LNCAP (cell line): ENCODE data around the gene NACC2.

Experiments used
- TF ChIP-seq, protein P1 (sequence below): fragments of 450-650 bp; IDR thresholded peaks from 2 replicates; pipeline ENCODE4 v1.5.1; 2017; ENCODE audit warnings: mild to moderate bottlenecking

The NACC2 gene

DNA sequence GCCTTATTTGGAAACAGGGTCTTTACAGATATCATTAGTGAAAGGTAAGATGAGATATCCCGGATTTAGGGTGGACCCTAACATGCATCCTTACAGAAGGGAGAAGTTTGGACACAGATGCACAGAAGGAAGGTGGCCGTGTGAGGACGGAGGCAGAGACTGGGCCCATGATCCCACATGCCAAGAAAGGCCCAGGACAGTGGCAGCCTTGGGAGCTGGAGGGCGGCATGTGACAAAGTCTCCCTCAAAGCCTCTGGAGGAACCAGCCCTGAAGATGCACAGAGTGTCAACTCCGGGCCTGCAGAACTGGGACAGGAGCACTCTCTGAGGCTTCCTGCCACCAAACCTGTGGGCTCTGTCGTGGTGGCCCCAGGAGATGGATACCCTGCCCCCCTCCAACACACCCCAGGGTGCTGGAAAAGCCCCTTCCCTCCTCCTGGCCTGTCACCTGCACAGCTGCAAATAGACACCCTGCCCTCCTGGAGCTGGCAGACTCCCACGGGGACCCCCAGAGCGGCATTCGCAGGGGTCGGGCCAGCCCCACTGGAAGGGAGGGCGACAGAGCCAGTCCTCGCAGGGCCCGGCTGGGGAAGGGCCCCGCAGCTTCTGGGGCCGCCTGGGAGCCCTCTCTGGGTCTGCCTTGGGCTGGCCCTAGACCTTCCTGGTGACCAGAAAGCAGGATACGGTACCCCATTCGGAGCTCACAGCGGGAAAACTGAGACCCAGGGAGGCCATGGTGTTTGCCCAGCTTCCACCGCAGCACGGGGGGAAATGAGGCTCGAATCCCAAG is 7.9 kb downstream of the NACC2 start:
- TF ChIP-seq, protein P1, sequence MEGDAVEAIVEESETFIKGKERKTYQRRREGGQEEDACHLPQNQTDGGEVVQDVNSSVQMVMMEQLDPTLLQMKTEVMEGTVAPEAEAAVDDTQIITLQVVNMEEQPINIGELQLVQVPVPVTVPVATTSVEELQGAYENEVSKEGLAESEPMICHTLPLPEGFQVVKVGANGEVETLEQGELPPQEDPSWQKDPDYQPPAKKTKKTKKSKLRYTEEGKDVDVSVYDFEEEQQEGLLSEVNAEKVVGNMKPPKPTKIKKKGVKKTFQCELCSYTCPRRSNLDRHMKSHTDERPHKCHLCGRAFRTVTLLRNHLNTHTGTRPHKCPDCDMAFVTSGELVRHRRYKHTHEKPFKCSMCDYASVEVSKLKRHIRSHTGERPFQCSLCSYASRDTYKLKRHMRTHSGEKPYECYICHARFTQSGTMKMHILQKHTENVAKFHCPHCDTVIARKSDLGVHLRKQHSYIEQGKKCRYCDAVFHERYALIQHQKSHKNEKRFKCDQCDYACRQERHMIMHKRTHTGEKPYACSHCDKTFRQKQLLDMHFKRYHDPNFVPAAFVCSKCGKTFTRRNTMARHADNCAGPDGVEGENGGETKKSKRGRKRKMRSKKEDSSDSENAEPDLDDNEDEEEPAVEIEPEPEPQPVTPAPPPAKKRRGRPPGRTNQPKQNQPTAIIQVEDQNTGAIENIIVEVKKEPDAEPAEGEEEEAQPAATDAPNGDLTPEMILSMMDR: no peak

DNA sequence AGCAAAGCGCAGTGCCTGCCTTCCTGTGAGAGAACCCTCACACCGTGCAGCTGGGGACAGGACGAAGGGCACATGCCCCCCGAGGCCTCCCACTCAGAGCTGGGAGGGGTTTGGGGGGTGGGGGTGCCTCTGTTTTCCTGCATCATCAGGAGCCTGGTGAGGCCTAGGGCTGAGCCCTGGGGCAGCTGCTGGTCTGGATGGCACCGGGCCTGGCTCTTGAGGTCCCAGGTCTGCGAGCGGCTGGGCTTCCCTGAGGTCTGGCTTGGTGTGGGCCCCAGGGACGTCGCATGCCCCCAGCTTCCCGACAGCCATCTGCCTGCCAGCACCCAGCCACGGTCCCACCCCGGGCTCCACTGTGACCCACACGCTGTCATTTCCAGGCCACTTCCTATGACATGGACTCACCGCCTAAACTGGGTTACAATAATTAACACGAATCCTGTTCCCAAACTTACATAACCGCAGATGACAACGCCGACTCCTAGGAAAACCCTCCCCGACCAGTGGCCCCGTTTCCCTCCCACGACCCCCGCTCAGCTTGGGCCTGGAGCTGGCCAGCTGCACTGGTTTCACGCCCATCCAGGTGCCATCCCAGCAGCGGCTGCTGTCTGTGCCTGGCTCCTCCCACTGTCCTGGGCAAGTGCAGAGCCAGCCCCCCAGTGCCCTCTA is 8.7 kb downstream of the NACC2 start:
- TF ChIP-seq, protein P1: no peak

DNA sequence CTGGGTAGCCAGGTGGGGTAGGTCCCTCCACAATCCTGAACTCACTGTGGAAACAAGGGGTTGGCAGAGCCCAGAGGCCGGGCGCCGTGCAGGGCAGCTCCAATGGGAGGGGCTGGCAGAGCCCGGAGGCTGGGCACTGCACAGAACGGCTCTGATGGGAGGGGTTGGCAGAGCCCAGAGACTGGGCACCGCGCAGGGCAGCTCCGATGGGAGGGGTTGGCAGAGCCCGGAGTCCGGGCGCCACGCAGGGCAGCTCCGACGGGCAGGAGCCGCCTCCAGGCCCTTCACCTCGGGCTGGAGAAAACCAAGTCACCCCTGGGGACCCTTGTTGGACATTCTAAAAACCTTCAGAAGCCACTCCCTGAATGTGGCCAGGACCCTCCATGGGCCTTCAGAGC is 9.3 kb downstream of the NACC2 start:
- TF ChIP-seq, protein P1: no peak

DNA sequence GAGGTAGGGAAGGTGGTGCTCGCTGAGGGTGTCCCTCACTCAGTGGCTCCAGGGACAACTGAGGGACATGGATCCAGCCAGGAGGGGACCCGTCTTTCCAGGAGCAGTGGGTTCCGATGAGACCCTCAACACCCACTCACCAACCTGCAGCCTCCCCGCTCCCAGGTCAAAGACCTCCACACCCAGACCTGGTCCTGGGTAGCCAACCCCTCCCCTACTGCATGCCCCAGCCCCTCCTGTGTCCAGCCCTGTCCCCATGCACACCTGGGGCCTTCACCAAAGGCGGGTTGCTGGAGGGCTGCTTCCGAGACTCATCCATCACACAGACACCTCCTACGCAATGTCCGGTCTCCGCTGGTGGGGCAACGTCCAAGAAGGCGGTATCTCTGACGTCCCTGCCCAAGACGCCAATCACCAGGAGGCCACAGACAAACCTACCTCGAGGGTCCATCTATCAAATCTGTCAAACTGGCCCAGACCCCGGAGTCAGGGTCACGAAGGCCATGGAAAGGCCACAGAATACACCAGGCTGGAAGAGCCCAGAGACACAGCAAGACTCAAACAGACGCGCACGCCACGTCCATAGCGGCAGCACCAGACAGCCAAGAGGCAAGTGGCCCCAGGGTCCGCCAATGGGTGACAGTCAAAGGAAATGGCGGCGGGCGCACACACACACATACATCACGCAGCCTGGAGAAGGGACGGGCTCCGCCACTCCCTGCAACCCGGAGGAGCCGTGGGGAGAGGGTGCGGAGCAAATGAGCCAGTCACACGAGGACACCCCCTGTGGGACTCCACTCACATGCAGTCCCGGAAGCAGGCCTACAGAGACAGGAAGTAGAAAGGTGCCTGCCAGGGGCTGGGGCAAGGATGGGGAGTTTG is 10.8 kb downstream of the NACC2 start:
- TF ChIP-seq, protein P1: no peak

DNA sequence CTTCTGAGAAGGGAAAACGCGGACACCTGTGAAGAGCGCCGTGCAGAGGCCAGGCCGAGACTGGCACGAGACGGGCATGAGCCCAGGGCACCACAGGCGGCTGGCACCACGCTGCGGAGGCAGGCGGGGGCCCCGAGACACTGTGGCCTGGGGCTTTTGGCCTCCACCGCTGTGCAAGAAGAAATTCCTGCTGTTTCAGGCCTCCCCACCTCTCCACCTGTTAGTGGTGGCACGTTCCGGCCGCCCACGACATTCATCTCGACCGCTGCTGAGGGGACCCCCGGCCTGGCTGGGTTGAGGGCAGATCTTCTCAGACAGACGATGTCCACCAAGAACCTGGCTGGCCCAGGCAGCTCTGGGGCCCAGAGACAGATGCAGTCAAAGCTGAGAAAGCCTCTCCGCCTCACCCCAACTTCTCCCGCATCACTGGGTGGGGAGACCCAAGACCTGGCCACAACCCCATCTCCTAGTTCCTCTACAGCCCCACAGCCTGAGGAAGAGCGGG is 11.5 kb downstream of the NACC2 start:
- TF ChIP-seq, protein P1: no peak

DNA sequence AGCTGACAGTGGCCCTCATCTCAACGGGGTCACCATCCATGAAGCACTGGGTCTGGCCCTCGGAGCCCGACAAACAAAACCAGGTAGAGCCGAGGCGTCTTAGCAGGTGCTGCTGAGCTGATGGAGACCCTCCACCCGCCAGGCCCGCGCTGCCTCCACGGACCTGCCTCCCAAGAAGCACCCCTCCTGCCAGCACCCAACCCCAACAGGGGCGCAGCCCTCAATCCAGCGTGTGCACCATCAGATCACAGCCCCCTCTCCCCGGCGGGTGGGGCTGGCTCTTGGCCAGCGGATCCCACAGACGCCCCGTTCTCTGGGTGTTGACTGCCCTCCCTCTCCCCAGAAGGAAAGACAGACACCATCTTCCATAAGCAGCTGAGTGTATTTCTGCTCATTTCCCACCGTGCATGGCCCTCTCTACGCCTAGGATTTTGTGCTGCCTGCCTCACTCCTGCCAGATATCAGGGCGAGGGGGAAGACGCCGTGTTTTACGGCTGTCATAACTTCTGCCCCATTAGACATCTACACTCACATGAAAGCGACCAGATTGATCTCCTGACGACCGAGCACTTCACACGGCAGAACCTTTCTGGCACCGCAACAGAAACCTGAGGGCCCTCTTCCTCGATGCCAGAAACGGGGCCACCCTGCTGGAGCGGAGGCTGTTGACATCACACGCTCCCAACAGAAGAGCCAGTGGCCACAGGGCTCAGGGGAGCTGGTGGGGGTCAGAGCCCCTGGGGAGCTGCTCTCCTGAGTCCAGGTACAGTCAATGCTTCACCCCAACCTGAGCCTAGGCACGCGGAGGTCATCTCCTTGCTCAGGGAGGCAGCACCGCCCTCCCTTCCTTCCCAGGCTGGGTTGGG is 12.4 kb downstream of the NACC2 start:
- TF ChIP-seq, protein P1: no peak
